ENCODE results near the gene UBE2D2.
A peak's percentile ranks its signal among the peaks of the same experiment; 100 is the strongest.

Gene UBE2D2

DNA sequence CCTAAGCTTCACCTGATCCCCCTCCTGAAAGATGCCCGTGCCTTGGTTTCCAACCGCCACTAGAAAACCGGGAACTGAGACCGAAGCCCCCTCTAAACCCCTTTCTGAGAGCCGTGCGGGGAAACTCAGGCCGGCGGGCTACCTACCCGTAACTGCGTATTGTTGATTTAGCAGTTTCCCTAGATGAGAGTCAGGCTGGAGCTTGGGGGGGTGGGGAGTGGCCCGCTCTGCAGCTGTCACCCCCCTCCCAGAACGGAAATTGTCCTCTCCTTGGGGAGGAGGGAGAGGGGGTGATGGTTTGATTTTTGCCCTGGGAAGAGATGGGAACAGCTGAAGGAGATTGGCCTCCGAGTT is 89.5 kb downstream of the UBE2D2 start:
- H3K4me2 ChIP-seq (ENCODE audit: low read length): peak overlapping the region; percentile 98
- H3K27ac ChIP-seq (ENCODE audit: low read length): peak overlapping the region; percentile 87
- peak overlapping the region; percentile 88 for H3K4me3 ChIP-seq (ENCODE audit: low read length)
- H3K9me3 ChIP-seq (ENCODE audit: insufficient read depth, low read length): no peaks in the 10 kb centered on the region
- peaks cover 39% of the 10 kb centered on the region for H4K20me1 ChIP-seq (ENCODE audit: insufficient read depth, low read length)
- H3K4me1 ChIP-seq (ENCODE audit: low read length): peaks cover 55% of the 10 kb centered on the region
- H3K9ac ChIP-seq (ENCODE audit: low read length): peak overlapping the region; percentile 93
- no peak for TF ChIP-seq CTCF (IDR thresholded peaks at IDR 0.05; ENCODE audit: low read depth, low read length)
- no peak for TF ChIP-seq EZH2phosphoT487 (IDR thresholded peaks at IDR 0.05; ENCODE audit: low read depth)
- no peaks in the 10 kb centered on the region for H3K36me3 ChIP-seq (replicated peaks; ENCODE audit: low read depth, low read length)
- no peak overlapping the region for H2AFZ ChIP-seq (ENCODE audit: low read depth, low read length)
- peaks cover 82% of the 10 kb centered on the region for H3K79me2 ChIP-seq (ENCODE audit: low read length)
- H3K27me3 ChIP-seq (ENCODE audit: low read depth, low read length): peaks cover 6% of the 10 kb centered on the region; the same call in 1 of the 2 replicates

GRCh38 chr5:139651043-139651834 is 90.1 kb downstream of the UBE2D2 start:
- Histone ChIP-seq H3K9me3 (ENCODE audit: insufficient read depth, low read length) (no peaks in the 10 kb centered on the region), H4K20me1 (ENCODE audit: insufficient read depth, low read length) (peaks cover 45% of the 10 kb centered on the region), H3K4me1 (ENCODE audit: low read length) (peaks cover 59% of the 10 kb centered on the region), H3K36me3 (replicated peaks; ENCODE audit: low read depth, low read length) (peaks cover 3% of the 10 kb centered on the region), H3K79me2 (ENCODE audit: low read length) (peaks cover 88% of the 10 kb centered on the region), H3K4me3 (ENCODE audit: low read length) (peak overlapping the region; percentile 88), H3K27ac (ENCODE audit: low read length) (peak overlapping the region; percentile 87), H2AFZ (ENCODE audit: low read depth, low read length) (no peak overlapping the region), H3K4me2 (ENCODE audit: low read length) (peak overlapping the region; percentile 98), H3K9ac (ENCODE audit: low read length) (peak overlapping the region; percentile 93), H3K27me3 (ENCODE audit: low read depth, low read length) (peaks cover 6% of the 10 kb centered on the region; the same call in 1 of the 2 replicates)
- TF ChIP-seq EZH2phosphoT487 (IDR thresholded peaks at IDR 0.05; ENCODE audit: low read depth) (no peak), CTCF (IDR thresholded peaks at IDR 0.05; ENCODE audit: low read depth, low read length) (no peak)

- Histone ChIP-seq H3K9ac (ENCODE audit: low read length) (peak overlapping the region; percentile 72), H3K36me3 (replicated peaks; ENCODE audit: low read depth, low read length) (peaks cover 6% of the 10 kb centered on the region), H3K4me2 (ENCODE audit: low read length) (peak overlapping the region; percentile 98), H4K20me1 (ENCODE audit: insufficient read depth, low read length) (peaks cover 51% of the 10 kb centered on the region), H2AFZ (ENCODE audit: low read depth, low read length) (no peak overlapping the region), H3K27me3 (ENCODE audit: low read depth, low read length) (peaks cover 2% of the 10 kb centered on the region; the same call in 1 of the 2 replicates), H3K4me3 (ENCODE audit: low read length) (peak overlapping the region; percentile 88), H3K27ac (ENCODE audit: low read length) (peak overlapping the region; percentile 87), H3K79me2 (ENCODE audit: low read length) (peaks cover 96% of the 10 kb centered on the region), H3K4me1 (ENCODE audit: low read length) (peaks cover 57% of the 10 kb centered on the region), H3K9me3 (ENCODE audit: insufficient read depth, low read length) (no peaks in the 10 kb centered on the region)
- TF ChIP-seq EZH2phosphoT487 (IDR thresholded peaks at IDR 0.05; ENCODE audit: low read depth) (no peak), CTCF (IDR thresholded peaks at IDR 0.05; ENCODE audit: low read depth, low read length) (no peak)
These were observed 91.0 kb downstream of the UBE2D2 start for GRCh38 chr5:139651853-139652787.

DNA sequence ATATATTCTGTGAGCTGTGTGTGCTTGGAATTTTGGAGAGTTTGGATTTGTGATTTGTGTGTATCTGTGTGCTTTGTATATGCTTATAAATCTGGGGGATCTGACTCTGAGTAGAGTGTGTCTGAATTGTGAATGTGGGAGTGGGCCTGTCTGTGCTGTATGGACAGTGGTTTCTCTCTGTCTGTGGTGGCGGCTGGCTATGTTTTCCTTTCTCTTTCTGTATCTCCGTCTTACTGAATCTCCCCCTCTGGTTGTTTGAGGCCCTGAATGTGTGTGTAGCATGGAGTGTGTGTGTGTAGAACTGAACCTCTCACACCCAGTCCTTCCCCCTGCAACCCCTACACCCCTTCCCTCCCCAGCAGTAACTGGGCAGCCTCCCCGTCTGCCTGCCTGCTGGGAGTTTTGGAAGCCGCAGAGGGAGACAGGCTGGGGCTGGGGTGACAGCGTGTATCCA is 91.7 kb downstream of the UBE2D2 start:
- peak overlapping the region; percentile 72 for H3K9ac ChIP-seq (ENCODE audit: low read length)
- no peaks in the 10 kb centered on the region for H3K9me3 ChIP-seq (ENCODE audit: insufficient read depth, low read length)
- no peak overlapping the region for H2AFZ ChIP-seq (ENCODE audit: low read depth, low read length)
- TF ChIP-seq EZH2phosphoT487 (IDR thresholded peaks at IDR 0.05; ENCODE audit: low read depth) (no peak), CTCF (IDR thresholded peaks at IDR 0.05; ENCODE audit: low read depth, low read length) (no peak)
- H3K27ac ChIP-seq (ENCODE audit: low read length): peak overlapping the region; percentile 87
- peak overlapping the region; percentile 77 for H3K4me3 ChIP-seq (ENCODE audit: low read length)
- H3K79me2 ChIP-seq (ENCODE audit: low read length): peaks cover 97% of the 10 kb centered on the region
- H4K20me1 ChIP-seq (ENCODE audit: insufficient read depth, low read length): peaks cover 57% of the 10 kb centered on the region
- H3K36me3 ChIP-seq (replicated peaks; ENCODE audit: low read depth, low read length): peaks cover 6% of the 10 kb centered on the region
- H3K4me2 ChIP-seq (ENCODE audit: low read length): peak overlapping the region; percentile 98
- H3K27me3 ChIP-seq (ENCODE audit: low read depth, low read length): no peaks in the 10 kb centered on the region
- peaks cover 57% of the 10 kb centered on the region for H3K4me1 ChIP-seq (ENCODE audit: low read length)

Measured in OCI-LY3 (cell line).